ENCODE data around the gene UBE2V1.

DNA sequence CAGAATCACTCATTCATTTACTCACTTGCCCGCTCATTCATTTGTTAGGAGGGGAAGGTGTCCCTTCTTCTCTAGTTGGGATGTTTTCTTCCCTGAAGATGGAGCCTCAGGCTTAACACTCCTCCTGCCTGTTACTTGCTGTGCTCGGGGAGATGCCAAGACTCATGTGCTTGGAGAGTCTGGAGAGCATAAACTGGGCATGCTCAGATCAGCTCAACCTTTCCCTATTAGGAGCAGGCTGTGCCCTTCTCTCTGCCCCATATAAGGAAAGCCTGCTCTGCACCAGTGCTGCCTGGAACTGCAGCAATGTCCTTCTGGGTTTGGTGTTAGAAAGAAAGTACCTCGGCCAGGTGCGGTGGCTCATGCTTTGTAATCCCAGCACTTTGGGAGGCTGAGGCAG, 18.0 kb upstream of the UBE2V1 start:
- no peak for TF ChIP-seq POLR2A (IDR thresholded peaks at IDR 0.05; ENCODE audit: low read depth, low read length)
- no peak for TF ChIP-seq TAF1 (IDR thresholded peaks at IDR 0.05; ENCODE audit: low read depth, low read length)

All from GM12891 (cell line).